ACC112 (cell line): Measurements from ENCODE around the gene ISYNA1.

Source experiments
- H2AFZ ChIP-seq: fragments of 200-600 bp; sonication (generic); one replicate; pipeline ENCODE4 v1.6.0; 2017; ENCODE audit warnings: antibody characterized with exemption, low read length; ENCODE audit not compliant: unreplicated experiment
- H3K27ac ChIP-seq: fragments of 200-600 bp; sonication (generic); 2 replicates; pipeline ENCODE4 v1.5.1; 2014; ENCODE audit warnings: low read depth, mild to moderate bottlenecking, antibody characterized with exemption, low read length, moderate library complexity
- H3K27me3 ChIP-seq: fragments of 200-600 bp; sonication (generic); 2 replicates; pipeline ENCODE4 v1.6.1; 2014; ENCODE audit warnings: mild to moderate bottlenecking, antibody characterized with exemption, low read length, moderate library complexity, mixed read lengths; ENCODE audit not compliant: insufficient read depth
- H3K36me3 ChIP-seq: fragments of 200-600 bp; sonication (generic); 2 replicates; pipeline ENCODE4 v1.6.1; 2016; ENCODE audit warnings: mild to moderate bottlenecking, antibody characterized with exemption, low read length, moderate library complexity, mixed read lengths; ENCODE audit not compliant: insufficient read depth
- H3K4me1 ChIP-seq: fragments of 200-600 bp; sonication (generic); one replicate; pipeline ENCODE4 v1.6.1; 2016; ENCODE audit warnings: low read length, mixed read lengths; ENCODE audit not compliant: insufficient read depth, unreplicated experiment, control insufficient read depth
- H3K4me3 ChIP-seq: fragments of 200-600 bp; sonication (generic); 2 replicates; pipeline ENCODE4 v1.5.1; 2014; ENCODE audit warnings: mild to moderate bottlenecking, low read depth, low read length
- H3K79me2 ChIP-seq: fragments of 200-600 bp; sonication (generic); one replicate; pipeline ENCODE4 v1.6.0; 2016; ENCODE audit warnings: low read length; ENCODE audit not compliant: control insufficient read depth, unreplicated experiment, insufficient read depth

ISYNA1 gene

DNA sequence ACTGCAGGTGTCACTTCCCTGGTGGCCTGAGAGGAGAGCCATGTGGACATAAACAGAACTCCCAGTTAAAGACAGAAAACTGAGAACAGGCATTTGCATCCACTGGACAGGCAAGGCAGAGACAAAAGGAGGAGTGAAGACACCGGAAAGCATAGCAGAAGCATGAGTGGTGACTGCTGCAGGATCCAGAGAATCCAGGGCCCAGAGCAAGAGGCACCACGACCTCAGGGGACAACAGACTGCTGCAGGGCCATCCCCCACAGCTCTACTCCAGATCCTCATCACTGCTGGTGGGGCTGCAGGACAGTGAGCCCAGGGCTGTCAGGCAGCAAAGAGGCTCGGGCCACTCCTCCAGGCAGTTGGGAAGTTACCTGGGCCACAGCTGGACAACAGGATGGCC lies 14.5 kb upstream of the ISYNA1 start:
- no peaks in the 10 kb centered on the region for H3K79me2 ChIP-seq
- no peaks in the 10 kb centered on the region for H3K36me3 ChIP-seq
- no peaks in the 10 kb centered on the region for H3K27me3 ChIP-seq
- H3K4me3 ChIP-seq = no peak overlapping the region
- no peak overlapping the region for H2AFZ ChIP-seq
- no peak overlapping the region for H3K27ac ChIP-seq
- H3K4me1 ChIP-seq = peaks cover 21% of the 10 kb centered on the region

DNA sequence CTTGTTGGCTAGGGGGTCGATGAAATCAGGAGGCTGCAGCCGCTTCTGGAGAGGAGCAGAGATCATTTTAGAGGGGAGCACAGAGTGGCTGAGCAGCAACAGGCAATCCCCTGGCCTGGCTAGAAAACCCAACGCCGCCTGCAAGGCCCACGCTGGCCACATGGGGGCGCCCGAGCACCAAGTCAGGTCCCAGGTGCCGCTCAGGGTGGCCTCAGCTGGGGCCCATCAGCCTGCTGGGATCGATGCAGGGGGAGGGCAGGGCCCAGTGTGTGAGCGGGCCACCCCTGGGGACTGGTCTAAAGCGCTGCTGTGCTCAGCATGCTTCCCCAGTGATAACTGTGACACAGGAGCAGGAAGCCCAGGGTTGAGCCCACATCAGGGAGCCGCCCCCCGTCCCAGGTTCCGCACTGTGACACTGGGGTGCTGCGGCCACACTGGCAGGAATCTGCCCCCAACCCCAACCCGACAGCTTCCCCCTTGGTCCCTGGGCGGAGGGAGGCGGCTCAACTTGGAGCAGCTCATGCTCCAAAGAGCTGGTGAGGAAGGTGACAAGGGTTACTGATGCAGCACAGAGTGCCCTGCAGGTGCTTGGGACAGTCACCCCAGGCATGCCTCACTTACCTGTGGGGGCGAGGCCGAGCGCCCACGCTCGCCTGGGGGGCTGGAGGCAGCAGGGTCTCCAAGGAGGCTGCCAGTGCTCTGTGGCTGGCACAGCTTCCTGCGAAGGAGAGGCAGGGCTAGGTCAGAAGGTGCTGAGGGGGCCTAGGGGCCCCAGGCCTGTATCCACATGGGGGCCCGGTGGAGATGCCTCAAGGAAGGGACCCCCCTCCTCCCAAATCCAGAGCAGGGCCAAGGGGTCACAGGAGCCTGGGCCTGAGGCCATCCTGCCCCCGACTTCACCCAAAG lies 13.3 kb upstream of the ISYNA1 start:
- H3K36me3 ChIP-seq = no peaks in the 10 kb centered on the region
- H2AFZ ChIP-seq = no peak overlapping the region
- no peak overlapping the region for H3K27ac ChIP-seq
- no peaks in the 10 kb centered on the region for H3K27me3 ChIP-seq
- peaks cover 21% of the 10 kb centered on the region for H3K4me1 ChIP-seq
- H3K79me2 ChIP-seq = no peaks in the 10 kb centered on the region
- no peak overlapping the region for H3K4me3 ChIP-seq

DNA sequence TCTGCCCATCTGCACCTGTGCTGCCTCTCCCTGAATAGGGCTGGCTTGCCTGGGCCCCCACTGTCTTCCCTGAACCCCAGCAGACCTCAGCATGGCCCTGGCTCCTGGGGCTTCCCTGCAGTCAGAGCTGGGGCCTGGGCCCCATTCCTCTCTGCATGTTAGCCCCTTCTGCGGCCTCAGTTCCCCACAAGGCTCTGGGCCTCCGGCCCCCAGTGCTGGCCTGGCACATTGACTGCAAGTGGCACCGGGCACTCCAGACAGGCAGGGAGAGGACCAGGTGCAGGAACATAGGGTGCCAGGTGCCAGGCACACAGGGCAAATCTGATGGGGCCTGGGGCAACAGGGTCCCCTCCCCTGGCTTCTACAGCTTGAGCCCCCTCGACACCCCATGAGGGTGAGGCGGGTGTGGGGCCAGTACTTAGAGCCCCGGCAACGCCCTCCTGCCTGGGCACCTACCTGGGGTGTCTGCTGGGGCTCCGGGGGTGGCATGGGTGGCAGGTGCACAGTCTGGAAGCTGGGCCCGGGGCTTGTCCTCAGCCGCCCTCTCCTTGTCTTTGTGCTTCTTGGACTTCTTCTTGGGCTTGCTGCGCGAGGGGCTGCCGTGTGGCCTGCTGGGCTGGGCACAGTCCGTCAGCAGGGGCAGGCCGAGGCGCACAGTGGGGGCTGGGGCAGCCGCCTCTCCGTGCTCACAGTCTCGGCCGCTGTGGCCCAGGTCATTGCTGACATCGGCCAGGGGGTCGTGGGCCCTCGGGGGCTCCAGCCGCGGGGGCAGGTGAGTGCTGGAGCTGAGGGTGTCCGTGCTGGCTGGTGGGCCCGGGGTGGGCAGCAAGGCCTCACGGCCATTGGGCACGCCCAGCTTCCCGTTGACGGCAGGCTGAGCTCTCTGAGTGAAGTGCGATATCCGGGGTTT lies 12.3 kb upstream of the ISYNA1 start:
- no peak overlapping the region for H3K4me3 ChIP-seq
- H3K27ac ChIP-seq = no peak overlapping the region
- no peak overlapping the region for H2AFZ ChIP-seq
- no peaks in the 10 kb centered on the region for H3K27me3 ChIP-seq
- no peaks in the 10 kb centered on the region for H3K36me3 ChIP-seq
- H3K4me1 ChIP-seq = peaks cover 21% of the 10 kb centered on the region
- no peaks in the 10 kb centered on the region for H3K79me2 ChIP-seq

DNA sequence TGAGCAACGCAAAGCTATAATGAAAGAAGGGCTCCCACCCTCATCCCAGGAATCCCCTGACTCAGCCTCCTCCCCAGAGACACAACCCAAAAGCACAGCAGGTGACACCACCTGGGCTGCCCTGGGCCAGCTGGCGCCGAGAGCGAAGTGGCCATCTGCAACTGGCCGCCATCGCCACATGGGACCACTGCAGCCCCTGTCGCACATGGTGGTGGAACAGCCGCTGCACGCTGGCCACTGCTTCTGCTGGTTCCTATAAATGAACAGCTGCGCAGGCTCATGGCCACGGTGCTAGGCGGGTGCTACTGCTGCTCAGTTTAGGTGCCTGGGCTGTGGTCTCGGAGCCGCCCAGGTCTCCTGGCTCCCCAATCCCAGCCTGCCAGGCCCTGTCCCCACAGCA lies 11.6 kb upstream of the ISYNA1 start:
- Histone ChIP-seq H3K27me3 (no peaks in the 10 kb centered on the region), H3K36me3 (no peaks in the 10 kb centered on the region), H3K27ac (no peak overlapping the region), H3K4me1 (peaks cover 21% of the 10 kb centered on the region), H3K4me3 (no peak overlapping the region), H2AFZ (no peak overlapping the region), H3K79me2 (no peaks in the 10 kb centered on the region)

DNA sequence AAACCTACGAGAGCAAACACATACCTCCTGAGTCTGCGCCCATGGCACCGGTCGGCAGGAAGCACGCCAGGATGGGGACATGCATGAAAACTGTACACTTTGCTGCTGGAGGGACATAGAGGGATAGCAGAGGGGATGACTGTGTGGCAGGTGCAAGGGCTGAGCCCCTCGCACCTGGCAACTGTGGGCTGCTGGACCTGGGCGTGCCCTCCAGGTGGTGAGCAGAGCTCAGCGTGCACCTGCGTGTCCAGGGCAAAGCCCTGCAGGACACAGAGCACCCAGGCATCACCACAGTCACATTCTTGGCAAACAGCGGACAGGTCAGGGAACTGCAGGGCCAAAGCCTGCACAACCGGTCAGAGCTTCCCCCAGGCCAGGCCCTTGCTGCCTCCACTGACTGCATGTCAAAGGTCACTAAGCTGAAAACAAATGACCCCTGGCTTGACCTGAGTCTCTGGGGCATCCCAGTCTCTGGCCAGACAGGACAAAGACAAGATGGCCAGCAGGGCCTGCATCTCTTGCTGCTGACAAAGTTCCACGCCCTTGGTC lies 9.0 kb upstream of the ISYNA1 start:
- no peaks in the 10 kb centered on the region for H3K27me3 ChIP-seq
- no peaks in the 10 kb centered on the region for H3K79me2 ChIP-seq
- H2AFZ ChIP-seq = no peak overlapping the region
- H3K27ac ChIP-seq = no peak overlapping the region
- no peaks in the 10 kb centered on the region for H3K36me3 ChIP-seq
- H3K4me1 ChIP-seq = peaks cover 4% of the 10 kb centered on the region
- H3K4me3 ChIP-seq = no peak overlapping the region

DNA sequence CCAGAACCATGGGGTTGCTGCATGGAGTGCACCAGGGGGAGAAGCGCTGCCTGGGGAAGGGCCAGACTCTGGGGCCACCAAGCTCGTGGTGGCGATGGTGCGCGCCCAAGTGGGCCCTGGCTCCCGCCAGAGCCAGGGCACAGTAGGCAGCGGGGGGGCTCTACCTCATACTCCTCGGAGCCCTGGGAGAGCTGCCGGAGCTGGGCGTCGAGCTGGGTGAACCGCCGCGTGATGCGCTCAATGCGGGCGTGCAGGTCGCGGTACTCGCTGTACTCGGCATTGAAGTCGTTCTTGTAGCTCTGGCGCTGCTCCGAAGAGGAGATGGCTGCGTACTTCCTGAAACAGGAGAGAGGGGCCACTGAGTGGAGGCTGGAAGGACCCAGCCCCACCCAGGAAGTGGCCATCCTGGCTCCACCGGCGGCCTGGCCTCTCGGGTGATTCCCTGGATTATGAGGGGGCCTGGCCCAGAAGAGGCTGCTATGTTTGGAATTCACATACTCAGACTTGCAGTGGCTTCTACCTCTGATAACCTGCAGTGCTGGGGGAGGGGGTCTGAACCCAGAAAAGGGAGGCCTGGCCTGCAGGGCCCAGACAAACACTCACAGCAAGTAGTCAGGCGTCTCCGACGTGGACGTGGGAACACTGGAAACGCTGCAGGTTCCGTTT lies 8.3 kb upstream of the ISYNA1 start:
- Histone ChIP-seq H3K27me3 (no peaks in the 10 kb centered on the region), H3K79me2 (no peaks in the 10 kb centered on the region), H3K4me1 (peaks cover 3% of the 10 kb centered on the region), H2AFZ (no peak overlapping the region), H3K36me3 (no peaks in the 10 kb centered on the region), H3K27ac (no peak overlapping the region), H3K4me3 (no peak overlapping the region)

DNA sequence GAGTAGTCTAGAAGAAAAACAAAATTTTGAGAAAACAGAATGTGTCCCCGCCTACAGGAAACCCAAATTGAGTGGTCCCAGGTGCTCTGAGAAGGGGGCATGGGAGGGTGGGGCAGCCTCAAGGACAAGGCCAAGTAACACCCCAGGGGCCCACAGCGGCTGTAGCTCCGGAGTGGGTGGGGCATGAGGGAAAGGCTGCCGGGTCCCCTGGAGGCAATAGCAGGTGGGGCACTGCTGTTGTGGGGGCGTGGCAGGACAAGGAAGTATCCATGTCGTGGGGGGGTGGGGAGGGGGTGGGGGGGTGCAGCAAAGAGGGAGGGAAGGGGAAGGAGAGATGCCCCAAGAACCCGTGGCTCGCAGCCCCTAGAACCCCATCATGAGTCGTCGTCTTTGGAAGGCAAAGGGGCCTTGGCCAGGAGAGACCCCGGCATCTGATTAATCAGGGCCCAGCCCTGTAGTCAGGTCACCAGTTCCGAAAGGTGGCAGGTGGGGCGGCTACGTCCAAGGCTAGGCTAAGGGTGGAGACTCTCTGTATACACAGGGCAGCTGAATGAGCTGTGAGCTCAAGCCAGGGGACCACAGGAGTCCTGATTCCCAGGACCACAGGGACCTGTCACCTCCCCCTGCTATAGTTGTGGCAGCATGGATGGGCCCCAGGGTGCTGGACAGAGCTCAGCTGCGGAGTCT lies 7.5 kb upstream of the ISYNA1 start:
- Histone ChIP-seq H3K36me3 (no peaks in the 10 kb centered on the region), H3K27ac (no peak overlapping the region)

DNA sequence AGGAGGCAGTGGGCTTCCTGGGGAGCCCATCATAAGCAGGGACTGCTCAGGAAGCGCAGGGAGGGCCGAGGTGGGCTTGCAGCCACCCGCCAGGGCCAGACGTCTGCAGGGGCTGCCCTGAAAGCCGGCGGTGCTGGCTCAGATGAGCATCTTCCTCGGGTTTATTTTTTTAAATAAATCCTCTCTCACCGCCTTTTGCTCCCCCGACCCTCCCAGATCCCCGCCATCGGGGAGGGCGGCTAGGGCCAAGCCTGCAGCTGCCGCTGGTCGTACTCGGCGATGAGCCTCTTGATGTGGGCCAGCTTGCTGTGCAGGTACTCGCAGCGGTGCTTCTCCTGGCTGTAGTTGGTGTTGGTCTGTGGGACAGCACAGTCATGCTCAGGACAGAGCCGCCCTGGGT lies 6.6 kb upstream of the ISYNA1 start:
- Histone ChIP-seq H2AFZ (no peak overlapping the region), H3K27me3 (no peaks in the 10 kb centered on the region), H3K36me3 (no peaks in the 10 kb centered on the region), H3K79me2 (no peaks in the 10 kb centered on the region), H3K4me3 (no peak overlapping the region), H3K4me1 (peaks cover 1% of the 10 kb centered on the region), H3K27ac (no peak overlapping the region)

More for the DNA sequence above, 7.5 kb upstream of the ISYNA1 start:
- H3K4me1 ChIP-seq = no peaks in the 10 kb centered on the region
- H3K27me3 ChIP-seq = no peaks in the 10 kb centered on the region
- no peak overlapping the region for H2AFZ ChIP-seq
- no peaks in the 10 kb centered on the region for H3K79me2 ChIP-seq
- no peak overlapping the region for H3K4me3 ChIP-seq

DNA sequence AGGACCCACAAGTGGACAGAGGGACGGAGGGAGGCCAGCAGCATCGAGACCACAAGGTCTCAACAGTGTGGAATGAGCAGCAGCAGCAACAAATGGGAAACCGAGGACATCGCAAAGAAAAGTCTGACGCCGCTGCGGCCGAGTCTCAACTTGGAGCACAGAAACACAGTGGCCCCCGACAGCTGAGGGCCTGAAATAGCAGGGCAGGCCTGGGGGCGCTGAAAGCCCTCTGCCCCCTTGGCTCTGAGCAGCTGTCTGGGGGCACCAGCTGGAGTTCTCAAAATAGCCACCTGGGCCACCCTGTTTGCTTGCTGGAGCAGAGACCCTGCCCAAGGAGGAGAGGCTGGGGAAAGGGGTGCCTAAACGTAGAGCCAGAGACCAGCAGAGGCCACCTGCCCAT lies 5.9 kb upstream of the ISYNA1 start:
- peaks cover 4% of the 10 kb centered on the region for H3K4me1 ChIP-seq
- H3K4me3 ChIP-seq = no peak overlapping the region
- no peak overlapping the region for H2AFZ ChIP-seq
- no peak overlapping the region for H3K27ac ChIP-seq
- H3K27me3 ChIP-seq = no peaks in the 10 kb centered on the region
- H3K36me3 ChIP-seq = no peaks in the 10 kb centered on the region
- H3K79me2 ChIP-seq = no peaks in the 10 kb centered on the region

DNA sequence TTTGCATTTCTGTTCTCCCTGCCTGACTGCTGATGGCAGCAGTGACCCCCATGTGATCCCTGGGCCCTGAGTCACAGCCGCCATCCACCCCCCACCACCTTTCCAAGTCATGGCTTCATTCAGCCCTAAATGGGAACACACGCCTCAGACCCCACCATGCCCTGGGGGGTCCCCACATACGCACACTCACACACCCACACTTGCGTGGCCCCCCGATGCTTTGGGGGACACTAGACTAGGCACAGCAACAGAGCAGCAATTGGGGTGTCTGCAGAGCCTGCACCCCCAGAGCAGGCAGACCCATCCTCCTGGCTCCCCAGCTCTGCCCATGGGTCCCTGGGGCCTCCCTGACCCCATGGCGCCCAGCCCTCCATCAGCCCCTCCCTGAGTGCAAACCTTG lies 5.5 kb upstream of the ISYNA1 start:
- Histone ChIP-seq H3K27ac (no peak overlapping the region), H3K4me1 (peaks cover 4% of the 10 kb centered on the region), H3K79me2 (no peaks in the 10 kb centered on the region), H2AFZ (no peak overlapping the region), H3K36me3 (no peaks in the 10 kb centered on the region), H3K4me3 (no peak overlapping the region), H3K27me3 (no peaks in the 10 kb centered on the region)
